HG02610 (cell line): ENCODE measurements around the gene TTYH2.
"Not testable (repeated sequence)": the region's sequence is repeated elsewhere in the genome, so short reads cannot be mapped to it uniquely, and the experiment has no call there.

Experiments
- ATAC-seq: cut with Tn5 transposase; IDR thresholded peaks from one replicate; pipeline ENCODE4 v1.9.1; 2021; ENCODE audit warnings: mild to moderate bottlenecking, moderate library complexity; ENCODE audit not compliant: unreplicated experiment

TTYH2 gene

GRCh38 chr17:74259667-74260524 lies 46.5 kb downstream of the TTYH2 start:
- no peak for ATAC-seq

- ATAC-seq: no peak
These were observed 47.1 kb downstream of the TTYH2 start for GRCh38 chr17:74260525-74260850.

GRCh38 chr17:74262601-74263000 lies 49.2 kb downstream of the TTYH2 start:
- ATAC-seq: no peak

- not testable (repeated sequence) for ATAC-seq
These were observed 53.7 kb downstream of the TTYH2 start for GRCh38 chr17:74267054-74267453.

GRCh38 chr17:74267579-74267978 lies 54.2 kb downstream of the TTYH2 start:
- ATAC-seq: no peak

- ATAC-seq: no peak
These were observed 54.7 kb downstream of the TTYH2 start for GRCh38 chr17:74267987-74268499.

- no peak for ATAC-seq
These were observed 55.2 kb downstream of the TTYH2 start for GRCh38 chr17:74268558-74268957.

GRCh38 chr17:74270333-74270732 lies 57.0 kb downstream of the TTYH2 start:
- no peak for ATAC-seq

- no peak for ATAC-seq
These were observed 57.9 kb downstream of the TTYH2 start for GRCh38 chr17:74271281-74271680.

GRCh38 chr17:74271901-74272561 lies 58.7 kb downstream of the TTYH2 start:
- no peak for ATAC-seq

GRCh38 chr17:74272731-74273201 lies 59.4 kb downstream of the TTYH2 start:
- ATAC-seq: no peak

- ATAC-seq: no peak
These were observed 60.8 kb downstream of the TTYH2 start, which contains the start of gene DNAI2 for GRCh38 chr17:74274060-74274708. DNAI2 (plus strand) TSS chr17:74274234; CDS start chr17:74281818, 7,584 bp downstream.

- ATAC-seq: no peak
These were observed 61.5 kb downstream of the TTYH2 start for GRCh38 chr17:74274709-74275340.

GRCh38 chr17:74276051-74276476 lies 62.7 kb downstream of the TTYH2 start:
- no peak for ATAC-seq

- ATAC-seq: no peak
These were observed 63.2 kb downstream of the TTYH2 start for GRCh38 chr17:74276541-74277009.

GRCh38 chr17:74277935-74278334 lies 64.6 kb downstream of the TTYH2 start:
- ATAC-seq: no peak

GRCh38 chr17:74279617-74280016 lies 66.2 kb downstream of the TTYH2 start:
- ATAC-seq: not testable (repeated sequence)

- peak; percentile 43 for ATAC-seq
These were observed 66.7 kb downstream of the TTYH2 start for GRCh38 chr17:74280093-74280513.

GRCh38 chr17:74281799-74282198 lies 68.4 kb downstream of the TTYH2 start:
- ATAC-seq: no peak

- not testable (repeated sequence) for ATAC-seq
These were observed 68.9 kb downstream of the TTYH2 start for GRCh38 chr17:74282274-74282586.
